GM23338 (cell line): ENCODE measurements around the gene IFNLR1. TPM values are rescaled to one million over a fixed set of nuclear protein-coding genes. Genes with fewer than 3 reads are reported as not detected.

Experiments
- ATAC-seq: fragments of 200-7000 bp; cut with Tn5 transposase; 3 replicates; pipeline ENCODE4 v1.9.1; 2020
- DNase-seq: peaks from one replicate; pipeline ENCODE4 v3.0.0-alpha.2; 2015; ENCODE audit warnings: low spot score
- H2AFZ ChIP-seq: fragments of 200-600 bp; sonication (generic); 2 replicates; pipeline ENCODE4 v1.8.0; 2016; ENCODE audit warnings: antibody characterized with exemption, mild to moderate bottlenecking, moderate library complexity
- H3F3A ChIP-seq: fragments of 200-600 bp; sonication (generic); replicated peaks from 2 replicates; pipeline ENCODE4 v1.8.0; 2017; ENCODE audit warnings: antibody characterized with exemption, mixed run types, low read depth
- H3K27ac ChIP-seq: fragments of 200-600 bp; sonication (generic); 2 replicates; pipeline ENCODE4 v1.6.1; 2016; ENCODE audit warnings: low read depth
- H3K27me3 ChIP-seq: fragments of 200-600 bp; sonication (generic); 2 replicates; pipeline ENCODE4 v1.8.0; 2016; ENCODE audit warnings: mild to moderate bottlenecking, mixed run types, moderate library complexity; ENCODE audit not compliant: insufficient read depth
- H3K36me3 ChIP-seq: fragments of 200-600 bp; sonication (generic); 2 replicates; pipeline ENCODE4 v1.8.0; 2016; ENCODE audit warnings: mild to moderate bottlenecking; ENCODE audit not compliant: insufficient read depth
- H3K4me1 ChIP-seq: fragments of 200-600 bp; sonication (generic); 2 replicates; pipeline ENCODE4 v1.8.0; 2016; ENCODE audit warnings: mild to moderate bottlenecking, moderate library complexity; ENCODE audit not compliant: insufficient read depth
- H3K4me2 ChIP-seq: fragments of 200-600 bp; sonication (generic); 2 replicates; pipeline ENCODE4 v1.7.1; 2017; ENCODE audit warnings: mixed run types
- H3K4me3 ChIP-seq: fragments of 200-600 bp; sonication (generic); 2 replicates; pipeline ENCODE4 v1.6.1; 2016; ENCODE audit warnings: mixed run types
- H3K79me2 ChIP-seq: fragments of 200-600 bp; sonication (generic); replicated peaks from 2 replicates; pipeline ENCODE4 v1.8.0; 2017; ENCODE audit warnings: mild to moderate bottlenecking; ENCODE audit not compliant: insufficient read depth
- H3K9me2 ChIP-seq: fragments of 200-600 bp; sonication (generic); 2 replicates; pipeline ENCODE4 v1.8.0; 2017; ENCODE audit not compliant: insufficient read depth
- H4K20me1 ChIP-seq: fragments of 200-600 bp; sonication (generic); replicated peaks from 2 replicates; pipeline ENCODE4 v1.8.0; 2017; ENCODE audit warnings: mild to moderate bottlenecking; ENCODE audit not compliant: insufficient read depth
- H3K27ac Mint-ChIP-seq: 2 replicates; pipeline ENCODE4 v1.8.0; 2020; ENCODE audit warnings: inconsistent platforms, mild to moderate bottlenecking, moderate library complexity, mixed read lengths
- H3K27me3 Mint-ChIP-seq: 3 replicates; pipeline ENCODE4 v1.8.0; 2022; ENCODE audit warnings: low read depth, mild to moderate bottlenecking, moderate library complexity, mixed read lengths, inconsistent platforms; ENCODE audit not compliant: insufficient read depth, poor library complexity
- H3K36me3 Mint-ChIP-seq: 3 replicates; pipeline ENCODE4 v1.8.0; 2021; ENCODE audit warnings: low read depth, mild to moderate bottlenecking, inconsistent platforms, moderate library complexity, mixed read lengths
- H3K4me1 Mint-ChIP-seq: 3 replicates; pipeline ENCODE4 v1.8.0; 2020; ENCODE audit warnings: mild to moderate bottlenecking, inconsistent platforms, mixed read lengths
- H3K4me3 Mint-ChIP-seq: 3 replicates; pipeline ENCODE4 v1.8.0; 2021; ENCODE audit warnings: moderate library complexity, mild to moderate bottlenecking, inconsistent platforms, mixed read lengths
- H3K9me3 Mint-ChIP-seq: 3 replicates; pipeline ENCODE4 v1.8.0; 2020; ENCODE audit warnings: moderate library complexity, mild to moderate bottlenecking, inconsistent platforms, mixed read lengths
- ETS1 ChIP-seq: IDR thresholded peaks from 2 replicates; pipeline ENCODE4 v1.6.1; 2016; ENCODE audit warnings: antibody characterized with exemption
- EZH2 ChIP-seq: fragments of 200-600 bp; sonication (generic); IDR thresholded peaks from one replicate; pipeline ENCODE4 v1.8.0; 2017; ENCODE audit warnings: antibody characterized with exemption, mild to moderate bottlenecking, low read depth; ENCODE audit not compliant: unreplicated experiment
- EZH2phosphoT487 ChIP-seq: fragments of 200-600 bp; sonication (generic); IDR thresholded peaks from one replicate; pipeline ENCODE4 v1.8.1; 2018; ENCODE audit warnings: antibody characterized with exemption; ENCODE audit not compliant: unreplicated experiment
- JUNB ChIP-seq: IDR thresholded peaks from one replicate; pipeline ENCODE4 v1.6.1; 2016; ENCODE audit warnings: antibody characterized with exemption; ENCODE audit not compliant: unreplicated experiment
- POLR2AphosphoS5 ChIP-seq: IDR thresholded peaks from 2 replicates; pipeline ENCODE4 v1.6.1; 2016; ENCODE audit warnings: antibody characterized with exemption, low read depth
- REST ChIP-seq: IDR thresholded peaks from one replicate; pipeline ENCODE4 v1.6.1; 2018; ENCODE audit warnings: antibody characterized with exemption; ENCODE audit not compliant: unreplicated experiment
- STAT1 ChIP-seq: IDR thresholded peaks from one replicate; pipeline ENCODE4 v1.6.1; 2016; ENCODE audit warnings: antibody characterized with exemption; ENCODE audit not compliant: unreplicated experiment
- ZNF114 ChIP-seq: fragments of 250-450 bp; sonication (Bioruptor Pico); IDR thresholded peaks from 2 replicates; pipeline ENCODE4 v1.5.0; 2020; ENCODE audit warnings: mild to moderate bottlenecking, moderate library complexity
- ZNF462 ChIP-seq: fragments of 250-450 bp; sonication (Bioruptor Pico); IDR thresholded peaks from 2 replicates; pipeline ENCODE4 v1.5.0; 2020; ENCODE audit warnings: mild to moderate bottlenecking, moderate library complexity
- polyA plus RNA-seq: library from polyadenylated mRNA; unstranded; fragments of >200 nt; fragmentation: Nextera tagmentation; extraction: Ambion mirVana; gene quantifications from 2 replicates; pipeline ENCODE4 v1.2.1, GENCODE V29; 2016
- total RNA-seq: library from RNA; depleted of rRNA; stranded (reverse); fragments of >200 nt; shearing (Covaris generic); gene quantifications from 2 replicates; pipeline ENCODE4 v1.2.3, GENCODE V29; 2014

Gene IFNLR1
- total and polyA plus RNA-seq, 2 experiments from 2014 or later, result 4.2 to 6.2 TPM

GRCh38 chr1:24139841-24140425, 47.2 kb downstream of the IFNLR1 start (continued):
- TF ChIP-seq JUNB, result no peak
- no peak for TF ChIP-seq STAT1
- no peak for TF ChIP-seq ETS1
- TF ChIP-seq POLR2AphosphoS5, result no peak

- no peaks in the 10 kb centered on the region for H3K27me3 ChIP-seq
- Mint-ChIP-seq H3K4me3 (no peak overlapping the region), H3K36me3 (no peaks in the 10 kb centered on the region), H3K9me3 (no peaks in the 10 kb centered on the region), H3K27ac (no peak overlapping the region), H3K4me1 (no peaks in the 10 kb centered on the region; the same call in 2 of the 3 replicates), H3K27me3 (peaks cover 9% of the 10 kb centered on the region)
- no peak for DNase-seq
- H3K9me2 ChIP-seq, result no peaks in the 10 kb centered on the region
- no peaks in the 10 kb centered on the region for H3K36me3 ChIP-seq
- no peak for ATAC-seq
- H4K20me1 ChIP-seq, result no peaks in the 10 kb centered on the region
- no peaks in the 10 kb centered on the region for H3K4me1 ChIP-seq
- no peaks in the 10 kb centered on the region for H3F3A ChIP-seq
- TF ChIP-seq ZNF114 (CRISPR knock-in tag) (no peak), POLR2AphosphoS5 (no peak), EZH2phosphoT487 (no peak), REST (no peak), ETS1 (no peak), STAT1 (no peak), JUNB (no peak), EZH2 (no peak), ZNF462 (CRISPR knock-in tag) (no peak)
- H3K4me2 ChIP-seq, result no peak overlapping the region
- no peaks in the 10 kb centered on the region for H3K79me2 ChIP-seq
- H3K4me3 ChIP-seq, result no peak overlapping the region
- no peak overlapping the region for H3K27ac ChIP-seq
- no peak overlapping the region for H2AFZ ChIP-seq
These were observed 47.9 kb downstream of the IFNLR1 start for GRCh38 chr1:24139222-24139489.
